ENCODE data around the gene ZNF524. TPM values are rescaled to one million over a fixed set of nuclear protein-coding genes. Genes with fewer than 3 reads are reported as not detected.

ZNF524 gene
- total RNA-seq (10 to 100 TPM; 13.2 to 17.3 TPM), polyA plus RNA-seq (10 to 100 TPM; 13.4 to 38.8 TPM)
- long read RNA-seq, donor 1, transcript ZNF524-201 (2 exons, 1,102 nt): major isoform, 20 of 25 reads
- long read RNA-seq, donor 1, transcript ZNF524-203 (1 exons, 1,260 nt): minor isoform, 5 of 25 reads
- long read RNA-seq, donor 1, partial matches to known transcripts: 0 of 25 reads
- long read RNA-seq, donor 1, other reads (novel, unspliced or antisense): 0 of 25 reads
- long read RNA-seq, donor 2, transcript ZNF524-203 (1 exons, 1,260 nt): major isoform, 5 of 10 reads
- long read RNA-seq, donor 2, partial matches to known transcripts: 0 of 10 reads
- long read RNA-seq, donor 2, other reads (novel, unspliced or antisense): 1 of 10 reads

DNA sequence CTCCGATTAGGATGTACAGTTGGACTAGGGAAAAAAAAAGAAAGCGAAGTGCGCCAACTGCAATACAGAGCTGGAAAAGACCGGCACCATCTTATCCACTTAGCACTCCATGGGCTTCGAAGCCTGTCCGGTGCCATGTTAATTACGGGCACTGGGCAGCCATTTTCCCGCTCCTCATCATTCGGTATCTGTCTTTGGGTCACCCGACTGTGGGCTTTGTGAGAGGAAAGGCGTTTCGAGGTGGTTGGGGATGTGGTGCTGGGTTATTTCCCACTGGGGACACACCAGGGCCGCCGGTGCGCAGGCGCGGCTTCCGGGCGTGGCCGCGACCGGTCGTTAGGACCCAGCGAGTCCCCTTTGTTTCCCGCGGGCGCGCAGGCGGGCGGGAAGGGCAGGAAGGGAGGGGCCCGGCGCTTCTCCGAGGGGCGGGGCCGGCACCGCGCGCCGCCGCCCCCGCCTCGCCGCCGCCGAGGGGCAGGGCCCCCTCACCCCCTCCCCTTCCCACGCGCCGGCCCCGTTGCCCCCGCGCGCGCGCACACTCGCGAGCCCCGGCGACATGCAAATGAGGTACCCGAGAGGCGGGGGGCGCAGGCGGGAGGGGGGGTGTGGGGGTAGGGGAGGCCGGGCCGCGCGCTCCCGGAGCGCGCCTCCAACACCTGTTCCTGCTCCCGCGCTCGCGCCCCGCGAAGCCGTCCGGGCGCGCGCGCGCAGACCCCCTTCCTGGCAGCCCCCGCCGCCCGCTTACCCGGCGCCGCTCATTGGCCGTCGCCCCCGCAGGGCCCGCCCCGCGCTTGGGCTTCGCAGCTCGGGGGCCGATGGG is at the start of gene ZNF524:
ZNF524 (plus strand) TSS at position 447 of the 820 bp plus-strand sequence. CDS start 1,825 bp downstream, outside the sequence.
- Histone ChIP-seq H3K4me3 (ENCODE audit: low read length in 2 of 2) (peak within 1 kb of the TSS; percentile 72 to 82), H3K9me3 (ENCODE audit: control insufficient read depth, low read length) (no peaks in the 10 kb centered on the region), H3K27me3 (ENCODE audit: control insufficient read depth in 1 of 2, insufficient read depth in 2 of 2, low read length in 1 of 2) (no peaks in the 10 kb centered on the region), H3K36me3 (ENCODE audit: control insufficient read depth in 1 of 2, insufficient read depth in 2 of 2, low read length in 1 of 2) (peaks cover 0 to 3% of the 10 kb centered on the region in 2 donors), H3K4me1 (ENCODE audit: control insufficient read depth in 1 of 2, insufficient read depth in 2 of 2, low read length in 2 of 2) (no peaks in the 10 kb centered on the region), H3K27ac (ENCODE audit: low read depth in 1 of 2, low read length in 2 of 2) (peak within 1 kb of the TSS; percentile 83 to 89)
- peak; percentile 83 for ATAC-seq (ENCODE audit: low FRiP score)
- intact Hi-C loops (cut with DNase I): loop anchor here in 1 of 2 donors (1.0 kb wide), 1 partner anchor 13 kb away; no protein-coding TSS in a partner anchor
- DNase-seq: peak; percentile 89 to 93
- WGBS, 2 donors: 0% methylated on average over 55 to 97 of the region's 97 CpGs

DNA sequence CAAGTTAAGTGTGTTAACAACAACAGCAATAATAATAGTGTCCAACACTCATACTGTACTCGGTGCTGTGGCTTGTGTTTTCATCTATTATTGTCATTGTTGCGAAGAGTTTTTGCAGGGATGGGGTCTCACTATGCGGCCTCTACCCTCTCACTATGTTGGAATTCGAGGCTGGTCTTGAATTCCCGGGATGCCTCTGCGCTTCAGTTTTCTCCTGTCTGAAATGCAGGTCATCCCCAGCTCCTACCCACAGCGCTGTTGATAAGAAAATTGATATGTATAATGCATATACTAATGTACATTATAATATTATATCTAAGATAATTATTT is 49.8 kb upstream of the ZNF524 start:
- ATAC-seq (ENCODE audit: low FRiP score): no peak
- Histone ChIP-seq H3K27me3 (ENCODE audit: control insufficient read depth in 1 of 2, insufficient read depth in 2 of 2, low read length in 1 of 2) (no peaks in the 10 kb centered on the region), H3K9me3 (ENCODE audit: control insufficient read depth, low read length) (no peaks in the 10 kb centered on the region), H3K27ac (ENCODE audit: low read depth in 1 of 2, low read length in 2 of 2) (no peak overlapping the region), H3K4me3 (ENCODE audit: low read length in 2 of 2) (no peak overlapping the region), H3K36me3 (ENCODE audit: control insufficient read depth in 1 of 2, insufficient read depth in 2 of 2, low read length in 1 of 2) (no peaks in the 10 kb centered on the region), H3K4me1 (ENCODE audit: control insufficient read depth in 1 of 2, insufficient read depth in 2 of 2, low read length in 2 of 2) (no peaks in the 10 kb centered on the region)
- no peak for DNase-seq
- 68 to 70% methylated on average over 7 of the region's 7 CpGs for WGBS, 2 donors
- intact Hi-C loops (cut with DNase I): no loop called here

GRCh38 chr19:55552206-55552605 is 47.9 kb upstream of the ZNF524 start:
- Histone ChIP-seq H3K4me3 (ENCODE audit: low read length in 2 of 2) (no peak overlapping the region), H3K4me1 (ENCODE audit: control insufficient read depth in 1 of 2, insufficient read depth in 2 of 2, low read length in 2 of 2) (no peaks in the 10 kb centered on the region), H3K9me3 (ENCODE audit: control insufficient read depth, low read length) (no peaks in the 10 kb centered on the region), H3K27ac (ENCODE audit: low read depth in 1 of 2, low read length in 2 of 2) (no peak overlapping the region), H3K36me3 (ENCODE audit: control insufficient read depth in 1 of 2, insufficient read depth in 2 of 2, low read length in 1 of 2) (no peaks in the 10 kb centered on the region), H3K27me3 (ENCODE audit: control insufficient read depth in 1 of 2, insufficient read depth in 2 of 2, low read length in 1 of 2) (no peaks in the 10 kb centered on the region)
- DNase-seq: no peak
- intact Hi-C loops (cut with DNase I): no loop called here
- 71 to 77% methylated on average over 5 of the region's 5 CpGs for WGBS, 2 donors
- no peak for ATAC-seq (ENCODE audit: low FRiP score)

DNA sequence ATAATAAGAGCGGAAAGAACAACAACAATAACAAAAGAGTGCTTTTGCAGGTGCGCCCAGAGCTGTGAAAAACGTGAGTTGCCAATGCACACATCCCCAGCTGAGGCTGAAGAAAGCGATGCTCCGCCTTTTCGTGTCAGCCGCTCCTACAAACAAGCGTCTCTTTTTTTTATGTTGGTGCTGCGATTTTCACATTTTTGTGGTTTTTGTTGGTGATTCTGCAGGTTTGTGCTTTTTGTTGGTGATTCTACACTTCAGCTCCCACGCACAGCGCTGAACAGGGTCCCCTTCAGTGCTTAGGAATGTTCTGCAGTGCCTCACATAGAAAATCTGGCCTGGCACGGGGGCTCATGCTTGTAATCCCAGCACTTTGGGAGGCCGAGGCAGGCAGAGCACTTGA is 47.5 kb upstream of the ZNF524 start:
- Histone ChIP-seq H3K4me1 (ENCODE audit: control insufficient read depth in 1 of 2, insufficient read depth in 2 of 2, low read length in 2 of 2) (no peaks in the 10 kb centered on the region), H3K27me3 (ENCODE audit: control insufficient read depth in 1 of 2, insufficient read depth in 2 of 2, low read length in 1 of 2) (no peaks in the 10 kb centered on the region), H3K4me3 (ENCODE audit: low read length in 2 of 2) (no peak overlapping the region), H3K27ac (ENCODE audit: low read depth in 1 of 2, low read length in 2 of 2) (no peak overlapping the region), H3K9me3 (ENCODE audit: control insufficient read depth, low read length) (no peaks in the 10 kb centered on the region), H3K36me3 (ENCODE audit: control insufficient read depth in 1 of 2, insufficient read depth in 2 of 2, low read length in 1 of 2) (no peaks in the 10 kb centered on the region)
- WGBS, 2 donors: 50 to 51% methylated on average over 13 of the region's 13 CpGs
- ATAC-seq (ENCODE audit: low FRiP score) (no peak), DNase-seq (no peak)
- intact Hi-C loops (cut with DNase I): no loop called here

- H3K27me3 ChIP-seq (ENCODE audit: control insufficient read depth in 1 of 2, insufficient read depth in 2 of 2, low read length in 1 of 2): no peaks in the 10 kb centered on the region
- H3K9me3 ChIP-seq (ENCODE audit: control insufficient read depth, low read length): no peaks in the 10 kb centered on the region
- no peaks in the 10 kb centered on the region for H3K36me3 ChIP-seq (ENCODE audit: control insufficient read depth in 1 of 2, insufficient read depth in 2 of 2, low read length in 1 of 2)
- no peaks in the 10 kb centered on the region for H3K4me1 ChIP-seq (ENCODE audit: control insufficient read depth in 1 of 2, insufficient read depth in 2 of 2, low read length in 2 of 2)
- intact Hi-C loops (cut with DNase I): no loop called here
- DNase-seq (no peak), ATAC-seq (ENCODE audit: low FRiP score) (no peak)
- no peak overlapping the region for H3K4me3 ChIP-seq (ENCODE audit: low read length in 2 of 2)
- 63 to 66% methylated on average over 13 of the region's 13 CpGs for WGBS, 2 donors
- no peak overlapping the region for H3K27ac ChIP-seq (ENCODE audit: low read depth in 1 of 2, low read length in 2 of 2)
These were observed 46.6 kb upstream of the ZNF524 start for GRCh38 chr19:55553217-55554182.

DNA sequence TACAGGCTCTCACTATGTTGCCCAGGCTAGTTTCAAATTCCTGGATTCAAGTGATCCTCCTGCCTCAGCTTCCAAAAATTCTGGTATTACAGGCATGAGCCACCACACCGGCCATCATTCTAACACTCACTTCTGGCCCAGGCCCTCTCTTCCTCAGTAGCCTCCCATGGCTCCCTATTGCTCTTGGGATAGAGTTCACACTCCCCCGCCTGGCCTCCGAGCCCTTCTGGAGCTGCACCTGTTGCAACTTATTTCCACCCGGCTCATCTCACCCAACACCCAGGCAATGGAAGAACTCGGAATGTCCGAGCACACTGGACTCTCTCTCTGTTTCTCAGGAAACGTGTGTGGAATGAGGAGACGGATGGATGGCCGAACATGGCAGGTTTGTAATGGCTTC is 45.8 kb upstream of the ZNF524 start:
- DNase-seq (no peak), ATAC-seq (ENCODE audit: low FRiP score) (no peak)
- H3K27me3 ChIP-seq (ENCODE audit: control insufficient read depth in 1 of 2, insufficient read depth in 2 of 2, low read length in 1 of 2): no peaks in the 10 kb centered on the region
- intact Hi-C loops (cut with DNase I): no loop called here
- H3K4me1 ChIP-seq (ENCODE audit: control insufficient read depth in 1 of 2, insufficient read depth in 2 of 2, low read length in 2 of 2): no peaks in the 10 kb centered on the region
- H3K36me3 ChIP-seq (ENCODE audit: control insufficient read depth in 1 of 2, insufficient read depth in 2 of 2, low read length in 1 of 2): no peaks in the 10 kb centered on the region
- WGBS, 2 donors: 90 to 93% methylated on average over 9 of the region's 9 CpGs
- H3K4me3 ChIP-seq (ENCODE audit: low read length in 2 of 2): no peak overlapping the region
- no peak overlapping the region for H3K27ac ChIP-seq (ENCODE audit: low read depth in 1 of 2, low read length in 2 of 2)
- no peaks in the 10 kb centered on the region for H3K9me3 ChIP-seq (ENCODE audit: control insufficient read depth, low read length)

DNA sequence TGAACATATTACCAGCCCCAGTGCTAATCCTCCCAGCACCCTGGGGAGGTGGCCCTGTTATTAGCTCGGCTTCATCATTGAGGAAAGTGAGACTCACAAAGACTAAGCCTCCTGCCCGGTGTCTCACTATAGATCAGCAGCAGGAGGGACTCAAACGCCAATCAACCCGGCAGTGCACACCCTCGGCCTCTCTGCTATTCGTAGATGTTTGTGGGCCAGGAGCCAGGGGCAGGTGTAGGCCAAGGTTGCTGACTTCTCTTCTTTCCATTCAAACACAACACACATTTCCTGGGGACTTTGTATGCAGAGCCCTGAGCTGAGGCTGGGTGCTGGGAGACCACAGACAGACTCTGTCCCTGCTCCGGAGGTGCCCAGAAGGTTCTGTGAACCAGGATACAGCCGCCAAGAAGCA is 45.3 kb upstream of the ZNF524 start:
- DNase-seq (no peak), ATAC-seq (ENCODE audit: low FRiP score) (no peak)
- intact Hi-C loops (cut with DNase I): no loop called here
- H3K27me3 ChIP-seq (ENCODE audit: control insufficient read depth in 1 of 2, insufficient read depth in 2 of 2, low read length in 1 of 2): no peaks in the 10 kb centered on the region
- no peak overlapping the region for H3K4me3 ChIP-seq (ENCODE audit: low read length in 2 of 2)
- no peaks in the 10 kb centered on the region for H3K36me3 ChIP-seq (ENCODE audit: control insufficient read depth in 1 of 2, insufficient read depth in 2 of 2, low read length in 1 of 2)
- no peaks in the 10 kb centered on the region for H3K9me3 ChIP-seq (ENCODE audit: control insufficient read depth, low read length)
- no peaks in the 10 kb centered on the region for H3K4me1 ChIP-seq (ENCODE audit: control insufficient read depth in 1 of 2, insufficient read depth in 2 of 2, low read length in 2 of 2)
- H3K27ac ChIP-seq (ENCODE audit: low read depth in 1 of 2, low read length in 2 of 2): no peak overlapping the region
- WGBS, 2 donors: 75 to 77% methylated on average over 8 of the region's 8 CpGs

GRCh38 chr19:55559684-55560083 is 40.4 kb upstream of the ZNF524 start:
- H3K4me3 ChIP-seq (ENCODE audit: low read length in 2 of 2): no peak overlapping the region
- H3K9me3 ChIP-seq (ENCODE audit: control insufficient read depth, low read length): peaks cover 2% of the 10 kb centered on the region
- H3K27ac ChIP-seq (ENCODE audit: low read depth in 1 of 2, low read length in 2 of 2): no peak overlapping the region
- WGBS, 2 donors: 73 to 85% methylated on average over 9 of the region's 9 CpGs
- no peaks in the 10 kb centered on the region for H3K36me3 ChIP-seq (ENCODE audit: control insufficient read depth in 1 of 2, insufficient read depth in 2 of 2, low read length in 1 of 2)
- H3K27me3 ChIP-seq (ENCODE audit: control insufficient read depth in 1 of 2, insufficient read depth in 2 of 2, low read length in 1 of 2): no peaks in the 10 kb centered on the region
- DNase-seq (no peak), ATAC-seq (ENCODE audit: low FRiP score) (no peak)
- no peaks in the 10 kb centered on the region for H3K4me1 ChIP-seq (ENCODE audit: control insufficient read depth in 1 of 2, insufficient read depth in 2 of 2, low read length in 2 of 2)
- intact Hi-C loops (cut with DNase I): no loop called here
